ENCODE results near the gene U2AF2. TPM values are rescaled to one million over a fixed set of nuclear protein-coding genes. Genes with fewer than 3 reads are reported as not detected.

The U2AF2 gene
- total RNA-seq, 1 experiment from 2014 or later: 107 TPM

DNA sequence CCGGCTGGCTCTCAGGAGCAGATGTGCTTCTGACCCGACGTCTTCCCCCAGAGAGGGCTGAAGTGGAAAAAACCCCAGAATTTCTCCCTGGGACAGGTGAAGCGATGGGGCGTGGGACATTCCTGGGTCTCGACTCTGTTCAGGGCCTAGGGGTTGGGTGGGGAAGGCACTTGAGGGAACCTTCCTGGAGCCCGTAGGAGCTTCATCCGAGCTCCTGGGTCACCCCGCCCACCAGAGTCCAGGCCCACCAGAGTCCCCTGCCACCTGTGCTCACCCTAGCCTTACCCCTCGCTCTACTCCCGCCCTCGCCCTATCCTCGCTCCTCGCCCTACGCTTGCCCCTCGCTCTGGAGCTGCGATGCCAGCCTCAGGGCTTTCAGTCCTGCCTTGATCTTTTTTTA, 43.4 kb downstream of the U2AF2 start:
- Histone ChIP-seq H3K9me3 (ENCODE audit: low read length) (no peaks in the 10 kb centered on the region), H3K4me3 (ENCODE audit: low read length) (no peak overlapping the region), H2AFZ (ENCODE audit: low read length) (no peak overlapping the region), H3K27ac (ENCODE audit: low read length) (no peak overlapping the region), H3K4me2 (ENCODE audit: low read depth, low read length, poor library complexity, severe bottlenecking) (no peak overlapping the region), H3K27me3 (ENCODE audit: low read length) (no peaks in the 10 kb centered on the region), H3K9me2 (replicated peaks; ENCODE audit: insufficient read depth, low read length) (no peaks in the 10 kb centered on the region), H3K9ac (ENCODE audit: low read length) (no peak overlapping the region), H3K36me3 (ENCODE audit: insufficient read depth, low read length) (peaks cover 36% of the 10 kb centered on the region; the same call in 1 of the 2 replicates), H3K4me1 (ENCODE audit: low read length) (no peaks in the 10 kb centered on the region), H4K20me1 (ENCODE audit: insufficient read depth, low read depth, low read length) (peaks cover 9% of the 10 kb centered on the region; the same call in 1 of the 2 replicates), H3K79me2 (ENCODE audit: low read length) (no peaks in the 10 kb centered on the region)
- no peak for DNase-seq

DNA sequence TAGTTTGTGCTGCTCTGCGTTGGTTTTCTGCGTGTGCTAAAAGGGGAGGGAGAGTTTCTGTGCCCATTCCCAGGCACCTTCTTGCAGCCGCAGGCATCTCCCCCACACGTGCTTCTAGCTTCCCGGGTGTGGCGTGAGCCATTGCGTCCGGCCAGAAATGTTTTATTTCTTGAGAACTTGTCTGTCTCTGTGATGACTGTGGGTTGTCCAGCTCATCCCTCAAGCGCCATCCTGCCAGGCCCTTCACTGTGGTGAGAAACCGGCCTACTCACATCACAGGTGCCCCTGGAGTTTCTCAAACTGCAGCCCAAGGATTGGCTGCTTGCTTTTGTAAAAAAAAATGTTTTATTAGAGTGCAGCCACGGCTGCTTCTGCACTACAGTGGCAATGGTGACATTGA, 44.4 kb downstream of the U2AF2 start:
- H3K4me3 ChIP-seq (ENCODE audit: low read length): no peak overlapping the region
- no peak overlapping the region for H2AFZ ChIP-seq (ENCODE audit: low read length)

DNA sequence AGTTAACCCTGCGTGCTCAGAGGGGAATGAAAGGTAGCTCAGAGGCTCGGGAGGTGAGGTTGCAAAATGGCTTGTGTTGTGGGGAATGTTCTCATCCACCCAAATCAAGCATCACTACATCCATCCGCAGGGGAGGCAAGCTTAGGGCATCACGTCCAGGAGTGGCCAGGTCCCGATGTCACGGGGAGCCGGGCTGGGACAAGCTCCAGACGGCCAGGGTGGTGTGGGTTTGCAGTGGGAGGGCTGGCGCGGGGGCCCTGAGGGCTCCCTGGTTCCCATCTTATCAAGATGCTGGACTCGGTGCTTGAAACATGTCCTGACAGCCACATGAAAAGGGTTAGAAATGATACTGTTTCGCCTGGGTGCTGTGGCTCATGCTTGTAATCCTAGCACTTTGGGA, 46.0 kb downstream of the U2AF2 start:
- Histone ChIP-seq H4K20me1 (ENCODE audit: insufficient read depth, low read depth, low read length) (peaks cover 20% of the 10 kb centered on the region), H3K4me3 (ENCODE audit: low read length) (no peak overlapping the region), H3K4me2 (ENCODE audit: low read depth, low read length, poor library complexity, severe bottlenecking) (no peak overlapping the region), H3K27ac (ENCODE audit: low read length) (no peak overlapping the region), H3K36me3 (ENCODE audit: insufficient read depth, low read length) (peaks cover 30% of the 10 kb centered on the region), H2AFZ (ENCODE audit: low read length) (no peak overlapping the region), H3K9ac (ENCODE audit: low read length) (no peak overlapping the region), H3K9me2 (replicated peaks; ENCODE audit: insufficient read depth, low read length) (no peaks in the 10 kb centered on the region), H3K79me2 (ENCODE audit: low read length) (no peaks in the 10 kb centered on the region), H3K27me3 (ENCODE audit: low read length) (no peaks in the 10 kb centered on the region), H3K9me3 (ENCODE audit: low read length) (no peaks in the 10 kb centered on the region), H3K4me1 (ENCODE audit: low read length) (no peaks in the 10 kb centered on the region)
- no peak for DNase-seq

More for the DNA sequence above, 44.4 kb downstream of the U2AF2 start:
- Histone ChIP-seq H3K4me2 (ENCODE audit: low read depth, low read length, poor library complexity, severe bottlenecking) (no peak overlapping the region), H3K27me3 (ENCODE audit: low read length) (no peaks in the 10 kb centered on the region), H3K9me2 (replicated peaks; ENCODE audit: insufficient read depth, low read length) (no peaks in the 10 kb centered on the region), H3K4me1 (ENCODE audit: low read length) (no peaks in the 10 kb centered on the region), H4K20me1 (ENCODE audit: insufficient read depth, low read depth, low read length) (peaks cover 13% of the 10 kb centered on the region), H3K9ac (ENCODE audit: low read length) (no peak overlapping the region), H3K27ac (ENCODE audit: low read length) (no peak overlapping the region), H3K9me3 (ENCODE audit: low read length) (no peaks in the 10 kb centered on the region), H3K36me3 (ENCODE audit: insufficient read depth, low read length) (peaks cover 38% of the 10 kb centered on the region), H3K79me2 (ENCODE audit: low read length) (no peaks in the 10 kb centered on the region)
- DNase-seq: no peak

DNA sequence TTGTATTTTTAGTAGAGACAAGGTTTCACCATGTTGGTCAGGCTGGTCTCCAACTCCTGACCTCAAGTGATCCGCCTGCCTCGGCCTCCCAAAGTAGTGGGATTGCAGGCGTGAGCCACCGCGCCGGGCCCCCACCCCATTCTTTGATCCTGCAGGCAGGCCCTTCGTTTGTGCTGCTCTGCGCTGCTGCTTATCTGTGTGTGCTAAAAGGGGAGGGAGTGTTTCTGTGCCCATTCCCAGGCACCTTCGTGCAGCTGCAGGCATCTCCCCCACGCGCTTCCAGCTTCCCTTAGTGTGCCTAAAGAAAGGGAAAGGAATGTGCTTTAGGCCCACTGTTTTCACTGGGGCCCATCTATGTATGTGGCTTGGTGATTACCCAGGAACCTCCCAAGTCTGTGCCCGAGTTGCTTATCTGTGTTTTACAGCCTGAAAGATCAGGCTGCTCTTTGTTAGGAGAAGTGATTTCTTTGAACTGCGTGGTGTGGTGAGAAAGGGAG, 47.3 kb downstream of the U2AF2 start:
- Histone ChIP-seq H3K79me2 (ENCODE audit: low read length) (no peaks in the 10 kb centered on the region), H2AFZ (ENCODE audit: low read length) (no peak overlapping the region), H3K9me3 (ENCODE audit: low read length) (no peaks in the 10 kb centered on the region), H3K9me2 (replicated peaks; ENCODE audit: insufficient read depth, low read length) (no peaks in the 10 kb centered on the region), H3K27me3 (ENCODE audit: low read length) (no peaks in the 10 kb centered on the region), H4K20me1 (ENCODE audit: insufficient read depth, low read depth, low read length) (peaks cover 26% of the 10 kb centered on the region), H3K36me3 (ENCODE audit: insufficient read depth, low read length) (peaks cover 30% of the 10 kb centered on the region), H3K4me2 (ENCODE audit: low read depth, low read length, poor library complexity, severe bottlenecking) (no peak overlapping the region), H3K27ac (ENCODE audit: low read length) (no peak overlapping the region), H3K4me1 (ENCODE audit: low read length) (no peaks in the 10 kb centered on the region), H3K4me3 (ENCODE audit: low read length) (no peak overlapping the region), H3K9ac (ENCODE audit: low read length) (no peak overlapping the region)
- no peak for DNase-seq

DNA sequence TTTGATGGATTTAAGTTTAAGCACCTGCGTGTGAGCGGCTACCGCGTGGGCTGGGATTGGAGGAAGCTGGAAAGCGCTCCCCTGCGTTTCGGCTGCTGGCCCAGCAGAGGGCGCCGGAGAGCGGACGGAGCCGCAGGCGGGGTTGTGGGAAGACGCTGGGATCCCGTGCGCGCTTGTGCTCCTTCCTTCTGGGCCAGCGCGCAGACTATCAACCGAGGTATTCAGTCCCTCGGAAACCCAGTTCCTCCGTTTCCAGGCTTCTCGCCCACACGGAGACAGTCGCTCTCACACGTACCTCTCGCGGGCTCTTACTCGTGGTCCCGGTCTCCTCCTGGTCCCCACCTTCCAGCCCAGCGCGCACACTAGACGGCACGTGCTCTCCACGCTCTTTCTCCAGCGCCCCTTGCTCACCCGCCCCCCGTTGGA, 49.0 kb downstream of the U2AF2 start:
- H3K9me2 ChIP-seq (replicated peaks; ENCODE audit: insufficient read depth, low read length): no peaks in the 10 kb centered on the region
- no peaks in the 10 kb centered on the region for H3K9me3 ChIP-seq (ENCODE audit: low read length)
- H3K9ac ChIP-seq (ENCODE audit: low read length): no peak overlapping the region
- H3K36me3 ChIP-seq (ENCODE audit: insufficient read depth, low read length): peaks cover 30% of the 10 kb centered on the region
- H3K4me2 ChIP-seq (ENCODE audit: low read depth, low read length, poor library complexity, severe bottlenecking): no peak overlapping the region
- no peak overlapping the region for H2AFZ ChIP-seq (ENCODE audit: low read length)
- H3K4me1 ChIP-seq (ENCODE audit: low read length): no peaks in the 10 kb centered on the region
- peaks cover 26% of the 10 kb centered on the region for H4K20me1 ChIP-seq (ENCODE audit: insufficient read depth, low read depth, low read length)
- no peak for DNase-seq
- no peaks in the 10 kb centered on the region for H3K79me2 ChIP-seq (ENCODE audit: low read length)
- no peaks in the 10 kb centered on the region for H3K27me3 ChIP-seq (ENCODE audit: low read length)
- no peak overlapping the region for H3K4me3 ChIP-seq (ENCODE audit: low read length)
- H3K27ac ChIP-seq (ENCODE audit: low read length): no peak overlapping the region

DNA sequence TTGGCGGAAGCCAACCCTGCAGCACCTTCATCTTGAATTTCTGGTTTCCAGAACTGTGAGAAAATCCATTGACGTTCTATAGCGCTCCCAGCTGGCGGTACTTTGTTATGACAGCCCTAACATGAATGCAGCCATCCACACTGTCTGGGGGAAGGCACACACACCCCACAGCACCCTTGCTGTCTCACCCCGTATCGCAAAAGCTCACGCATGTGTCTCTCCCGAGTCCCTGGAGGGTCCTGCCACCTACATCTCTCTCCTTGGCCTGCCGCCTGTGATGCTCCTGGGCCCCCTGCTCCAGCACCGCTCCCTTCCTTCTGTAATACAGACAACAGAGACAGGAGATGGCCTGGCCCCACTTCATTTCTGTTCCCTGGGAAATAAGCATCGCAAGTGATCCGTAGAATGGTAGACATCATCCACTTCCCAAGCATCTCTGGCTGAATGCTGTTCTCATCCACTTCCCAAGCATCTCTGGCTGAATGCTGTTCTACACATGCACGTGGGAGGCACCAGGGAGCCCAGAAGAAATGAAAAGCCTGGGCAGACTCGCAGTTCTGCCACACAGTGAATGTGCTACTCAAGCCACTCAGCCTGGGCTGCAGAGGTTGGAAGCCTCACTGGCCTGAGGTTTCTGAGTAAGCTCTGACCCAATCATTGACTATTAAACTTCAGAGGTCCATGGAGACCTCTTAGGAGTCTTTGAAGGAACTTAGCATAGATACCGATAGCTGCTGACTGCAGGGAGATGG, 49.8 kb downstream of the U2AF2 start:
- no peaks in the 10 kb centered on the region for H3K9me2 ChIP-seq (replicated peaks; ENCODE audit: insufficient read depth, low read length)

DNA sequence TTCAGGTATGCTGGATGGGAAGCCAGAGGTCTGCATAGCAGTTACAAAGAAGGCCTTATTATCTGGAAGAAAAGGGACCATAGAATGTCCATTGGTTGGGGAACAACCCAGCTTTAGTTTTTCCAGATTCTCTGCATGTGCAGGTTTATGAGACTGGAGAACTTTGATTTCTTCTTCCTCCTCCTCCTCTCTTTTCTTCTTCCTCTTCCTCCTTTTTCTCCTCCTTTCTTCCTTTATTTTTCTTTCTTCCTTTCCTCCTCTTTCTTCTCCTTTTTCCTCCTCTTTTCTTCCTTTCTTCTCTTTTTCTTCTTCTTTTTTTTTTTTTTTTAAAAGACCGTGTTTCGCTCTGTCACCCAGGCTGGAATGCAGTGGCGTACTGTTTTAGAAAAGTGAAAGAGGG, 51.1 kb downstream of the U2AF2 start:
- H3K79me2 ChIP-seq (ENCODE audit: low read length): no peaks in the 10 kb centered on the region
- H3K4me2 ChIP-seq (ENCODE audit: low read depth, low read length, poor library complexity, severe bottlenecking): no peak overlapping the region
- H4K20me1 ChIP-seq (ENCODE audit: insufficient read depth, low read depth, low read length): peaks cover 23% of the 10 kb centered on the region
- H3K4me3 ChIP-seq (ENCODE audit: low read length): no peak overlapping the region
- H3K27ac ChIP-seq (ENCODE audit: low read length): no peak overlapping the region
- H3K9ac ChIP-seq (ENCODE audit: low read length): no peak overlapping the region
- H3K9me2 ChIP-seq (replicated peaks; ENCODE audit: insufficient read depth, low read length): no peaks in the 10 kb centered on the region
- H3K9me3 ChIP-seq (ENCODE audit: low read length): no peaks in the 10 kb centered on the region
- H2AFZ ChIP-seq (ENCODE audit: low read length): no peak overlapping the region
- DNase-seq: no peak
- no peaks in the 10 kb centered on the region for H3K4me1 ChIP-seq (ENCODE audit: low read length)
- peaks cover 18% of the 10 kb centered on the region for H3K36me3 ChIP-seq (ENCODE audit: insufficient read depth, low read length)
- H3K27me3 ChIP-seq (ENCODE audit: low read length): no peaks in the 10 kb centered on the region

More for the DNA sequence above, 49.8 kb downstream of the U2AF2 start:
- peak; percentile 85 for DNase-seq
- Histone ChIP-seq H3K9ac (ENCODE audit: low read length) (no peak overlapping the region), H3K4me3 (ENCODE audit: low read length) (no peak overlapping the region), H3K4me2 (ENCODE audit: low read depth, low read length, poor library complexity, severe bottlenecking) (no peak overlapping the region), H3K36me3 (ENCODE audit: insufficient read depth, low read length) (peaks cover 24% of the 10 kb centered on the region), H3K79me2 (ENCODE audit: low read length) (no peaks in the 10 kb centered on the region), H4K20me1 (ENCODE audit: insufficient read depth, low read depth, low read length) (peaks cover 26% of the 10 kb centered on the region), H3K9me3 (ENCODE audit: low read length) (no peaks in the 10 kb centered on the region), H3K4me1 (ENCODE audit: low read length) (no peaks in the 10 kb centered on the region), H3K27me3 (ENCODE audit: low read length) (no peaks in the 10 kb centered on the region), H2AFZ (ENCODE audit: low read length) (no peak overlapping the region), H3K27ac (ENCODE audit: low read length) (no peak overlapping the region)

DNA sequence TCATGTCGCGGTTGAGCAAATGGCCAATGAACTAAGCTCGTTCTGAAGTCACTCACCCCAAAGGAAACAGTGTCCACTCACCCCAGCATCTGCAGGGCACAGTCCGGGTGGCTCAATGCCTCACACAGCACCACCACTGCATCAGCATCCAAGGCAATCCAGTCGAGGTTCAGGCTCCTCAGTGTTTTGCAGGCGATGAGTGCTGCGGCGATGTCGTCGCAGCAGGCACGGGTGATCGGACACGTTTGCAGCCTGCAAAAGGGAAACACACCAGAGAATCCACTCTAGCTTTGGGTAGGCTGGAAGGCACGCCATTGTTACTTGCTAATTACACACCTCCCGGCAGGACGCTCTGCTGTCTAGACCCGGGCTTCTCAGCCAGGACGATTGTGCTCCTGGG, 56.9 kb downstream of the U2AF2 start:
- Histone ChIP-seq H3K9me3 (ENCODE audit: low read length) (no peaks in the 10 kb centered on the region; the same call in 1 of the 2 replicates), H3K9me2 (replicated peaks; ENCODE audit: insufficient read depth, low read length) (no peaks in the 10 kb centered on the region), H2AFZ (ENCODE audit: low read length) (no peak overlapping the region), H4K20me1 (ENCODE audit: insufficient read depth, low read depth, low read length) (no peaks in the 10 kb centered on the region), H3K79me2 (ENCODE audit: low read length) (no peaks in the 10 kb centered on the region), H3K36me3 (ENCODE audit: insufficient read depth, low read length) (no peaks in the 10 kb centered on the region), H3K4me2 (ENCODE audit: low read depth, low read length, poor library complexity, severe bottlenecking) (no peak overlapping the region), H3K27me3 (ENCODE audit: low read length) (no peaks in the 10 kb centered on the region), H3K4me1 (ENCODE audit: low read length) (no peaks in the 10 kb centered on the region), H3K27ac (ENCODE audit: low read length) (no peak overlapping the region), H3K4me3 (ENCODE audit: low read length) (no peak overlapping the region), H3K9ac (ENCODE audit: low read length) (no peak overlapping the region)
- DNase-seq: no peak
